ENCODE data around the gene MICALL1. TPM values are rescaled to one million over a fixed set of nuclear protein-coding genes. Genes with fewer than 3 reads are reported as not detected.

Gene MICALL1
- total and polyA plus RNA-seq, 2 experiments from 2014 or later, result 8.0 to 41.4 TPM

DNA sequence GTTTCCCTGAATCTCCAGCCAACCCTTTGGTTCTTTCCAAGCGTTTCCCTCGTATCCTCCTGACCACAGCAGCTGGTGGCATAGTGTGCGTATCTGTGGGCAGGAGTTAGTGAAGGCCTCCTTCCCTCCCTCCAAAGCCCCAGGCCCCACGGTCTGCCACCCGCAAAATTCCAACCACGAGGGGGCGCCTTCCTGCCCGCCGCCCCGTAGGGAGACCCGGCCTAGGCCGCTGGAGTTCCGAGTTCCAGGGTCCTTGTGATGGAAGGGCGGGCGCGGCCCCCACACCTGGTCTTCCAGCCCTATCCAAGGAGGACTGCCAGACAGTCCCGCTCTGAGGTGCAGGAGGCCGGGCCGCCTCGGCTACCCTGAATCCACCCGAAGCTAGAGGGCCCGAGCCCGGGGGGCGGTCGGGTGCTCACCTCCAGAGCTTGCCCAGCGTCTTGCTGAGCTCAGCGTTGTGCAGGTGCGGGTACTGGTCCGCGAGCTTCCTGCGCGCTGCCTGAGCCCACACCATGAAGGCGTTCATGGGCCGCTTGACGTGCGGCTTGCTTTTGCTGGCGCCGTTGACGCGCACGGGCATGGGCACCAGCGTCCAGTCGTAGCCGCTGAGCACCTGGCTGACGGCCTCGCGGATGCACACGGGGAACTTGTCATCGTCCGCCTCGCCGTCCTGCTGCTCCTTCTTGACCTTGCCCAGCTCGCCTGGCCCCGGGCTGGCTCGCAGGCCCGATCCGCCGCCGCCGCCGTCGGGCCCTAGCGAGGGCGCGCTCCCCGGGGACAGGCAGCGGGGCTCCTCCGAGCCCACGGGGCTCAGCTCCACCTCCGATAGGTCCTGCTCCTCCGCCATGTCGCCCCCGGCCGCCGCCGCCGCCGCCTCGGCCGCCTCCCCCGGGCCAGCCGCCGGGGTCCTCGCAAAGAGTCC, 77.1 kb downstream of the MICALL1 start:
- WGBS, 2 experiments (ENCODE audit: low coverage in 1 of 2, low lambda C conversion rate in 2 of 2, missing lambda C conversion rate in 2 of 2), result 80 to 81% methylated on average over 32 to 78 of the region's 84 CpGs
- H3K36me3 ChIP-seq (ENCODE audit: low read depth), result no peaks in the 10 kb centered on the region
- TF ChIP-seq EZH2 (IDR thresholded peaks at IDR 0.05; ENCODE audit: insufficient read depth, poor library complexity, severe bottlenecking) (no peak), EZH2phosphoT487 (IDR thresholded peaks at IDR 0.05; ENCODE audit: insufficient read depth, low read depth) (no peak)
- no peak overlapping the region for H3K4me3 ChIP-seq
- no peaks in the 10 kb centered on the region for H3F3A ChIP-seq (ENCODE audit: insufficient read depth)
- no peaks in the 10 kb centered on the region for H4K20me1 ChIP-seq (ENCODE audit: insufficient read depth)
- in situ Hi-C loops (cut with MboI), result no loop called here
- no peaks in the 10 kb centered on the region for H3K4me1 ChIP-seq (ENCODE audit: insufficient read depth)
- no peaks in the 10 kb centered on the region for H3K9me3 ChIP-seq (ENCODE audit: low read depth)
- no peaks in the 10 kb centered on the region for H3K79me2 ChIP-seq (ENCODE audit: insufficient read depth)
- no peak overlapping the region for H2AFZ ChIP-seq
- H3K27me3 ChIP-seq (replicated peaks; ENCODE audit: insufficient read depth), result no peaks in the 10 kb centered on the region
- no peaks in the 10 kb centered on the region for H3K9me2 ChIP-seq (ENCODE audit: insufficient read depth)
- no peak overlapping the region for H3K9ac ChIP-seq
- DNase-seq, result no peak
- no peak overlapping the region for H3K4me2 ChIP-seq (ENCODE audit: unreplicated experiment)
- H3K27ac ChIP-seq, result no peak overlapping the region

- no peak within 1 kb of the TSS for H3K4me2 ChIP-seq (ENCODE audit: unreplicated experiment)
- 83 to 84% methylated on average over 29 to 42 of the region's 42 CpGs for WGBS, 2 experiments (ENCODE audit: low coverage in 1 of 2, low lambda C conversion rate in 2 of 2, missing lambda C conversion rate in 2 of 2)
Measured at GRCh38 chr22:37983860-37984791, 78.0 kb downstream of the MICALL1 start, which contains the start of gene SOX10. Gene SOX10 (minus strand): TSS chr22:37984555. CDS start chr22:37983784, 771 bp downstream.

GRCh38 chr22:37985050-37985585, 79.0 kb downstream of the MICALL1 start:
- H2AFZ ChIP-seq, result no peak overlapping the region
- H3K4me3 ChIP-seq, result no peak overlapping the region
- no peak overlapping the region for H3K27ac ChIP-seq
- no peaks in the 10 kb centered on the region for H3K4me1 ChIP-seq (ENCODE audit: insufficient read depth)
- TF ChIP-seq EZH2 (IDR thresholded peaks at IDR 0.05; ENCODE audit: insufficient read depth, poor library complexity, severe bottlenecking) (no peak), EZH2phosphoT487 (IDR thresholded peaks at IDR 0.05; ENCODE audit: insufficient read depth, low read depth) (no peak)
- H3K9ac ChIP-seq, result no peak overlapping the region
- no peaks in the 10 kb centered on the region for H3K27me3 ChIP-seq (replicated peaks; ENCODE audit: insufficient read depth)
- no peak for DNase-seq
- 91% methylated on average over 8 to 9 of the region's 9 CpGs for WGBS, 2 experiments (ENCODE audit: low coverage in 1 of 2, low lambda C conversion rate in 2 of 2, missing lambda C conversion rate in 2 of 2)
- H3K36me3 ChIP-seq (ENCODE audit: low read depth), result no peaks in the 10 kb centered on the region
- H3K4me2 ChIP-seq (ENCODE audit: unreplicated experiment), result no peak overlapping the region
- H3K9me3 ChIP-seq (ENCODE audit: low read depth), result no peaks in the 10 kb centered on the region
- H3F3A ChIP-seq (ENCODE audit: insufficient read depth), result no peaks in the 10 kb centered on the region
- in situ Hi-C loops (cut with MboI), result no loop called here
- no peaks in the 10 kb centered on the region for H4K20me1 ChIP-seq (ENCODE audit: insufficient read depth)
- no peaks in the 10 kb centered on the region for H3K79me2 ChIP-seq (ENCODE audit: insufficient read depth)
- no peaks in the 10 kb centered on the region for H3K9me2 ChIP-seq (ENCODE audit: insufficient read depth)

More at GRCh38 chr22:37983860-37984791, 78.0 kb downstream of the MICALL1 start, which contains the start of gene SOX10:
- Histone ChIP-seq H3K79me2 (ENCODE audit: insufficient read depth) (no peaks in the 10 kb centered on the region), H3K36me3 (ENCODE audit: low read depth) (no peaks in the 10 kb centered on the region), H3K4me1 (ENCODE audit: insufficient read depth) (no peaks in the 10 kb centered on the region), H3K9me3 (ENCODE audit: low read depth) (no peaks in the 10 kb centered on the region), H3F3A (ENCODE audit: insufficient read depth) (no peaks in the 10 kb centered on the region), H3K9me2 (ENCODE audit: insufficient read depth) (no peaks in the 10 kb centered on the region), H2AFZ (no peak within 1 kb of the TSS), H3K27ac (no peak within 1 kb of the TSS), H4K20me1 (ENCODE audit: insufficient read depth) (no peaks in the 10 kb centered on the region), H3K27me3 (replicated peaks; ENCODE audit: insufficient read depth) (no peaks in the 10 kb centered on the region), H3K4me3 (no peak within 1 kb of the TSS), H3K9ac (no peak within 1 kb of the TSS)
- in situ Hi-C loops (cut with MboI), result no loop called here
- TF ChIP-seq EZH2phosphoT487 (IDR thresholded peaks at IDR 0.05; ENCODE audit: insufficient read depth, low read depth), result no peak
- no peak for DNase-seq

- Histone ChIP-seq H3K4me2 (ENCODE audit: unreplicated experiment) (no peak overlapping the region), H3K27ac (no peak overlapping the region), H3K27me3 (replicated peaks; ENCODE audit: insufficient read depth) (no peaks in the 10 kb centered on the region), H4K20me1 (ENCODE audit: insufficient read depth) (no peaks in the 10 kb centered on the region), H3K79me2 (ENCODE audit: insufficient read depth) (no peaks in the 10 kb centered on the region), H3K9me2 (ENCODE audit: insufficient read depth) (no peaks in the 10 kb centered on the region), H3K4me3 (no peak overlapping the region), H3K9ac (no peak overlapping the region), H2AFZ (no peak overlapping the region), H3K36me3 (ENCODE audit: low read depth) (no peaks in the 10 kb centered on the region), H3K9me3 (ENCODE audit: low read depth) (no peaks in the 10 kb centered on the region), H3F3A (ENCODE audit: insufficient read depth) (no peaks in the 10 kb centered on the region), H3K4me1 (ENCODE audit: insufficient read depth) (no peaks in the 10 kb centered on the region)
- DNase-seq, result no peak
- 92 to 95% methylated on average over 17 to 27 of the region's 27 CpGs for WGBS, 2 experiments (ENCODE audit: low coverage in 1 of 2, low lambda C conversion rate in 2 of 2, missing lambda C conversion rate in 2 of 2)
- TF ChIP-seq EZH2phosphoT487 (IDR thresholded peaks at IDR 0.05; ENCODE audit: insufficient read depth, low read depth), result no peak
- no peak for TF ChIP-seq EZH2 (IDR thresholded peaks at IDR 0.05; ENCODE audit: insufficient read depth, poor library complexity, severe bottlenecking)
- in situ Hi-C loops (cut with MboI), result no loop called here
Measured at GRCh38 chr22:37985751-37986281, 79.7 kb downstream of the MICALL1 start.

Data from GM23248 (cell line).